Upper lobe of left lung (tissue), 6 donors: ENCODE results near the gene PTPN18. TPM values are rescaled to one million over a fixed set of nuclear protein-coding genes. Genes with fewer than 3 reads are reported as not detected.
A peak's percentile ranks its signal among the peaks of the same experiment; 100 is the strongest.
"Not testable (repeated sequence)": the region's sequence is repeated elsewhere in the genome, so short reads cannot be mapped to it uniquely, and the experiment has no call there.

Source experiments
- ATAC-seq, 2 donors: fragments of 200-7000 bp; cut with Tn5 transposase; one replicate each; pipeline ENCODE4 v1.9.1; 2022; ENCODE audit warnings: mild to moderate bottlenecking in 2 of 2, moderate library complexity in 2 of 2; ENCODE audit not compliant: low FRiP score in 2 of 2
- DNase-seq, 2 donors: peaks; one replicate each; pipeline ENCODE4 v3.0.0-alpha.2; 2019 to 2020
- H3K27ac ChIP-seq, 4 donors: fragments of 200-600 bp; sonication (generic); one replicate each; pipeline ENCODE4 v1.5.1; 2016 to 2019
- H3K27me3 ChIP-seq, 4 donors: fragments of 200-600 bp; sonication (generic); one replicate each; pipeline ENCODE4 v1.5.1; 2017 to 2019
- H3K36me3 ChIP-seq, 4 donors: fragments of 200-600 bp; sonication (generic); one replicate each; pipeline ENCODE4 v1.5.1; 2016 to 2019
- H3K4me1 ChIP-seq, 4 donors: fragments of 200-600 bp; sonication (generic); one replicate each; pipeline ENCODE4 v1.5.1; 2018 to 2019
- H3K4me3 ChIP-seq, 4 donors: fragments of 200-600 bp; sonication (generic); one replicate each; pipeline ENCODE4 v1.5.1; 2017 to 2019; ENCODE audit warnings: mild to moderate bottlenecking in 2 of 4, moderate library complexity in 1 of 4
- H3K9me3 ChIP-seq, 4 donors: fragments of 200-600 bp; sonication (generic); one replicate each; pipeline ENCODE4 v1.5.1; 2018 to 2019
- CTCF ChIP-seq, 6 experiments: fragments of 450-650 bp in 4 of 6; fragments of 200-600 bp in 2 of 6; sonication (generic) in 2 of 6; IDR thresholded peaks; one replicate each; pipeline ENCODE4 v1.5.1; 2016 to 2019; ENCODE audit warnings: antibody characterized with exemption in 6 of 6
- EP300 ChIP-seq, 4 donors: sonication (generic); formaldehyde crosslinking; IDR thresholded peaks; one replicate each; pipeline ENCODE4 v1.5.1; 2017; ENCODE audit warnings: antibody characterized with exemption in 4 of 4, control low read depth in 2 of 4
- POLR2A ChIP-seq, 4 donors: fragments of 450-650 bp; IDR thresholded peaks; one replicate each; pipeline ENCODE4 v1.5.1; 2016 to 2017; ENCODE audit warnings: antibody characterized with exemption in 4 of 4, mild to moderate bottlenecking in 2 of 4
- POLR2AphosphoS5 ChIP-seq, 2 donors: sonication (generic); formaldehyde crosslinking; IDR thresholded peaks; one replicate each; pipeline ENCODE4 v1.5.1; 2017; ENCODE audit warnings: antibody characterized with exemption in 2 of 2
- WGBS, 2 donors: methylation state at CpG; one replicate each; pipeline ENCODE4 v1.1.5; 2017 to 2018; 5-methylcytosine and 5-hydroxymethylcytosine counted together
- total RNA-seq, 6 donors: library from RNA; depleted of rRNA in 4 of 6; stranded (reverse); fragments of >200 nt in 4 of 6; gene quantifications; one replicate each; pipeline versions ENCODE4 v1.1.0 to v1.2.1, GENCODE V29; 2016 to 2021
- donor health status: DM: no; HTN: no; CAD: no; lungs with moderate emphysema.
- donor health status: DM: no; HTN: yes; CAD: no; lungs with severe emphysema.

Gene PTPN18
- total RNA-seq, 6 donors from 2014 or later: 59.0 to 156 (median 89.4) TPM

GRCh38 chr2:130327703-130328527, 27.9 kb upstream of the PTPN18 start:
- no peak overlapping the region for H3K4me3 ChIP-seq
- H3K27ac ChIP-seq: no peak overlapping the region
- ATAC-seq: peak in 1 of 2 donors; percentile 36
- 77 to 79% methylated on average over 17 to 41 of the region's 43 CpGs for WGBS, 2 donors
- H3K9me3 ChIP-seq: no peaks in the 10 kb centered on the region
- no peaks in the 10 kb centered on the region for H3K27me3 ChIP-seq
- TF ChIP-seq POLR2AphosphoS5 (IDR thresholded peaks at IDR 0.05): no peak
- TF ChIP-seq CTCF (IDR thresholded peaks at IDR 0.05): no peak
- no peak for TF ChIP-seq EP300 (IDR thresholded peaks at IDR 0.05)
- TF ChIP-seq POLR2A (IDR thresholded peaks at IDR 0.05): no peak
- peaks cover 0 to 9% (median 2%) of the 10 kb centered on the region in 4 donors for H3K4me1 ChIP-seq
- DNase-seq: peak in 1 of 2 donors; percentile 86
- H3K36me3 ChIP-seq: no peaks in the 10 kb centered on the region

- Histone ChIP-seq H3K9me3 (no peaks in the 10 kb centered on the region), H3K27me3 (no peaks in the 10 kb centered on the region), H3K4me1 (peaks cover 0 to 9% (median 2%) of the 10 kb centered on the region in 4 donors), H3K27ac (no peak overlapping the region), H3K36me3 (no peaks in the 10 kb centered on the region), H3K4me3 (no peak overlapping the region)
- WGBS, 2 donors: 33 to 34% methylated on average over 2 of the region's 2 CpGs
- TF ChIP-seq CTCF (IDR thresholded peaks at IDR 0.05) (no peak), POLR2A (IDR thresholded peaks at IDR 0.05) (no peak), EP300 (IDR thresholded peaks at IDR 0.05) (no peak), POLR2AphosphoS5 (IDR thresholded peaks at IDR 0.05) (no peak)
- ATAC-seq (no peak), DNase-seq (no peak)
These were observed 27.1 kb upstream of the PTPN18 start for GRCh38 chr2:130328710-130329109.

- no peak overlapping the region for H3K27ac ChIP-seq
- H3K36me3 ChIP-seq: no peaks in the 10 kb centered on the region
- no peak overlapping the region for H3K4me3 ChIP-seq
- no peaks in the 10 kb centered on the region for H3K27me3 ChIP-seq
- TF ChIP-seq EP300 (IDR thresholded peaks at IDR 0.05): no peak
- no peak for TF ChIP-seq POLR2A (IDR thresholded peaks at IDR 0.05)
- peak; percentile 66 to 94 (median 83) for TF ChIP-seq CTCF (IDR thresholded peaks at IDR 0.05)
- no peak for TF ChIP-seq POLR2AphosphoS5 (IDR thresholded peaks at IDR 0.05)
- 9 to 26% methylated on average over 13 to 29 of the region's 29 CpGs for WGBS, 2 donors
- peaks cover 0 to 9% (median 2%) of the 10 kb centered on the region in 4 donors for H3K4me1 ChIP-seq
- H3K9me3 ChIP-seq: no peaks in the 10 kb centered on the region
- ATAC-seq (peak; percentile 82 to 92), DNase-seq (peak; percentile 67 to 87)
These were observed 23.4 kb upstream of the PTPN18 start for GRCh38 chr2:130332271-130333073.

GRCh38 chr2:130333253-130333652, 22.6 kb upstream of the PTPN18 start:
- H3K27me3 ChIP-seq, H3K27ac ChIP-seq, H3K4me1 ChIP-seq, ATAC-seq, H3K9me3 ChIP-seq, DNase-seq, H3K36me3 ChIP-seq, H3K4me3 ChIP-seq: not testable (repeated sequence)
- WGBS, 2 donors: 79 to 92% methylated on average over 8 of the region's 8 CpGs

GRCh38 chr2:130334026-130334425, 21.8 kb upstream of the PTPN18 start:
- H3K4me3 ChIP-seq: no peak overlapping the region
- 73 to 78% methylated on average over 6 of the region's 6 CpGs for WGBS, 2 donors
- no peaks in the 10 kb centered on the region for H3K27me3 ChIP-seq
- peaks cover 0 to 9% (median 2%) of the 10 kb centered on the region in 4 donors for H3K4me1 ChIP-seq
- no peak overlapping the region for H3K27ac ChIP-seq
- TF ChIP-seq CTCF (IDR thresholded peaks at IDR 0.05): no peak
- no peak for TF ChIP-seq POLR2AphosphoS5 (IDR thresholded peaks at IDR 0.05)
- no peaks in the 10 kb centered on the region for H3K9me3 ChIP-seq
- DNase-seq: no peak
- peaks cover 5 to 13% (median 7%) of the 10 kb centered on the region in 4 donors for H3K36me3 ChIP-seq
- no peak for ATAC-seq
